Effector CD4-positive, alpha-beta T cell (primary cell): ENCODE measurements around the gene EZR.

Source experiments
- DNase-seq: peaks from one replicate; pipeline ENCODE4 v3.0.0-alpha.2; 2020
- total RNA-seq: gene quantifications from one replicate; lab custom pipeline; 2026; lab: John Stamatoyannopoulos, UW

Gene EZR
- 907 reads per million, percentile 99 among the genes with 10 or more reads in this experiment for total RNA-seq

DNA sequence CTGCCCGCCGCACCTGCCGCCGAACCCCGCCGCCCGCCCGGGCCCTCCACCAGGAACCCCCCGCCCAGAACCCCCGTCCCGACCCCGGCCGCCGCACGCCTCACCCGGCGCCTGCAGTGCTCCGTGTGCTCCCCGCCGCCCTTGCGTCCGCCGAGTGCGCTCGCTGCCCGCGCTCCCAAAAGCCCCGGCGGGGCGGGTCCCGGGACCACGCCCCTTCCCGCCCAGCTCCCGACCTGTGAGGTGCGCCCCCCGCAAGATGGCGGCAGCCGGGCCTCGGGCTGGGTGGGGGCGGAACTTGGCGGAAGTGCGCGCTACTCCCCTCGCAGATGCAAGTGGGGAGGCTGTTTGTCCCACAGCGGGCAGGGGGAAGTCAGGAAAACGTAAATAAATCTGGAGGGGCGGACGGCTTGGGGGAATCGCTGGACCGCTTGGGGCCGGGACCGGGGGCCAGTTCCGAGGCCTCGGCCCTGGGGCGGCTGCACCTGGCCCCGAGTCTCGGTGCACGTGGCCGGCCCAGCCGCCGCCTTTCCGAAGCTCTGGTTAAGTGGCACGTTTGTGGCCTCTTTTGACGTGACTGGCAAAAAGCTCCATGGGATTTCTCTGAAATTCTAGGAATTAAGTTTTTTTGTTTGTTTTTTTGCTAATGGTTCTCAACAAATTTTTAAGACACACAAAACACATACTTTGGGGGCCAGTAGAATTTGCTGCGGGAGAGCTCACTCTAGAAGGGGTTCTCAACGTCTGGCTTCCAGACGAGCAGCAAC, at the start of gene EZR:
TSS of gene EZR (minus strand) at position 156 of the 764 bp plus-strand sequence. CDS start 1,275 bp downstream, outside the sequence.
- peak; percentile 79 for DNase-seq

DNA sequence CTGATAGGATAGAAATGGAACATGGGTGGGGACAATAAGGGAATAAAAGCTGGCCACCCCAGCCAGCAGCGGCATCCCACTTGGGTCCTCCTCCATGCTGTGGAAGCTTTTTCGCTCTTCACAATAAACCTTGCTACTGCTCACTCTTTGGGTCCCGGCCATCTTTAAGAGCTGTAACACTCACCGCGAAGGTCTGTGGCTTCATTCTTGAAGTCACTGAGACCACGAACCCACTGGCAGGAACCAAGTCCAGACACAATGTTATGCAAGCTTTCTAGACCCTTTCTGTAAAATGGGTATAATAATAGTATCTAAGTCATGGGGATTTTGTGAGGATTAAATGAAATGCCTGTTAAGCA, 48.9 kb upstream of the EZR start:
- no peak for DNase-seq

DNA sequence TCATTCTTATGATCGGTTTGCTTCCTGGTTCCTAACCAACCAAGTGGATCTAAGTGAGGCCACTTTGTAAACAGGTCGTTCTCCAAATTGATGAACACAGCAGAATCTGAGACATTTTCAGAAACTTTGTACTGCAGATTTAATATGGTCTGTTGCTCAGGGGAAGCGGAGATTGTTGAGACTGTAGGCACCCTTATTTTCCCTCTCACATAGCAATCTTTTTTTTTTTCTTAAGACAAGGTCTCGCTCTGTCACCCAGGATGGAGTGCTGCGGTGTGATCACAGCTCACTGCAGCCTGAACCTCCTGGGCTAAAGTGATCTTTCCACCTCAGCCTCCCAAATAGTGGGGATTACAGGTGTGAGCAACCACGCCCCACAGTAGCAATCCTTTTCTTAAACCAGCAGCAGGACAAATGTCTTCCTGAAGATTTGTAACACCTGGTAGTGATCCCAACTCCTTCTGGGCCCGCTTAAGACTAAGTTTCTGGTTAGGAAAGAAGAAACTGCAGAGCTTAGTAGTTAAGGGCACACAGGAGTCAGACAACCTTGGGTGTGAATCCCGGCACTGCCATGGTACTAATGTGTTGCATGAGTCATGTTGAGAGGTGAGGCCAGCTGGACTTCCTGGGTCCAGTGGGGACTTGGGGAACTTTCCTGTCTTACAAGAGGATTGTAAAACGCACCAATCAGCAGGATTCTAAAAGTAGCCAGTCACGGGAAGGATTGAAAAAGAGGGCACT, 48.4 kb upstream of the EZR start:
- no peak for DNase-seq

DNA sequence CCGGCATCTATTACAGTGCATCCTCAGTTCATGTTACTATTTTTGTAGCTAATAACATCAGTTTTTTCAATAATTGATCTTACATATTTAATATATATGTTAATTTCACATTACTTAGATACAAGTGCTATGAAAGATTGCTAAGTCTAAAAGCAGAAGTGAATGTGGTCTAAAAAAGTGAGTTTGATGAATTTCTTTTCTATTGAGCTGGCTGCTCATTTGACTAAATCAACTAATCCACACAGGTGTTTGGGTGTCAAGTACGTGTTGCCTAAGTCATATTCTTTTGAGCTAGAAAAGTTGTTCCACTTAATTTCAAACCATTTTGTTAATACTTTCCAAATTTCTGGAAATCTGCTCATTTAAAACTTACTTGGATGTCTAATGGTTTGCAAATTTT, 46.6 kb upstream of the EZR start:
- no peak for DNase-seq

DNA sequence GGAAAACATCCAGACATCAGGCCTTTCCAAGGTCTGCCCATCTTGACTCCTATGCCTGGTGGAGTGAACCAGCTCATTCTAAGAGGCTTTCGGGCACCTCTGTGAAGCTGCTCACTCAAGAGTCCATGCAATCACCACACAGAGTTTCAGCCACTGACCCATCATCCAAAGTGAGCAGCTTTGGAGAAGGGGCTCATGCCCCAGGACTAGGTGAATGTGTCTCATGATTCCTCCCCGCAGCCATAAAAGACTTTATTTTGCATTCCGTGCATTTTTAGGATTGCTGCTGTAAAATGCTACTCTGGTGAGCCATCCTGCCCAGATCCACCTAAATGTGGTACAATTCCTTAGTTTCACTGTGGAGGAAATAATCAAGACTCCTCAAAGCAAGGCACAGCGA, 44.5 kb upstream of the EZR start:
- DNase-seq = no peak

DNA sequence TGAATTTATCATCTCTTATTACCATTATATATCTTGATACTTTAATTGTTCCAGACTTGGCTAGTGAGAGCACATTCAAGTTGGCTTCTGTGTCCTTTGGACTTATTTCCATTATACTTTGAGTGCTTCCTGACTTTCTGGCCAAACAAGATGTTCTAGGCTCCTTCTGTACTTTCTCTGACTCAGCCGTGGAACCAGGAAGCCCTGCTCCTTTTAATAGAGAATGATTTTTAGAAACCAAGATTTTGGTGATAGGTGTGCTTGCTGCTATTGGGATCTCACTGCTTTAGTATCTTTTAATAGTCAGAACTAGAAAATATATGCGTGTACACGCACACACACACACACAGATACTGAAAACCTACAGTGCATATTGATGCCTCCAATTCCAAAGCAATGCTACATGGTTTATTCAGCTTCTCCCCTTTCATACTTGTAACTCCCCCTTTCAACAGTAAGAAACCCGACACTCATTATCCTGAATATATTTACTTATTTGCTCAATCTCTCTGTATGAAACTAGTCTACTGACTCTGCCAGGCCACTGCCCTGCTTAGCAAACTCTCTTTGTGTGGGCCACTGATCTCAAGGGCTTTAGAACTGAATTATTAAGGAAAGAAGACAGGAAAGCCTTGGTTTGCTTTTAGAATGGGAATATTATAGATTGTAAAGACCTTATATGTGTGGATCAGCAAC, 42.7 kb upstream of the EZR start:
- no peak for DNase-seq

DNA sequence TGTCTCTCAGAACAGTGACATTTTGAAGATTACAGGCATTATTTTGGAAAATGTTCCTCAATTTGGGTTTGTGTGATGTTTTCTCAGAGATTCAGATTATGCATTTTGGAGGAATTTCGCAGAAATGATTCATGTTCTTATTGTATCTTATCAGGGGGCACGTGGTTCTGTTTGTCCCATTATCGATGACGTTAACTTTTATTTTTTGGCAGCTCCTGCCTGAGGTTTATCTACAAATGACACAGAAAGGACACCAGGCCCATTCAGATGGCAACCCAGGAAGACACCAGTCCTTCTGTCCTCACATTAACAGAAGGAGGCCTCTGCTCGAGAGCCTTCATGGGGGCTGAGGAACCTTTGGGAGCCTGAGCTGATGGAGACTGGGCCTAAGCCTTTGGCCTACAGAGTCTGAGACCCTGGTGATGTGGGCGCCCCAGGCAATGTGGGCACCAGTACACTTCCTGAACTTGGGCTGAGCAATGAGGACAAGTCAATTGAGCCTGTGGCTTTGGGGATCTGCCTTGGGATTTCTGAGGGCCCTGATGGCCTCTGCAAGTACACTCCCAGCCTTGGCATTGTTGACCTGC, 41.2 kb upstream of the EZR start:
- no peak for DNase-seq

DNA sequence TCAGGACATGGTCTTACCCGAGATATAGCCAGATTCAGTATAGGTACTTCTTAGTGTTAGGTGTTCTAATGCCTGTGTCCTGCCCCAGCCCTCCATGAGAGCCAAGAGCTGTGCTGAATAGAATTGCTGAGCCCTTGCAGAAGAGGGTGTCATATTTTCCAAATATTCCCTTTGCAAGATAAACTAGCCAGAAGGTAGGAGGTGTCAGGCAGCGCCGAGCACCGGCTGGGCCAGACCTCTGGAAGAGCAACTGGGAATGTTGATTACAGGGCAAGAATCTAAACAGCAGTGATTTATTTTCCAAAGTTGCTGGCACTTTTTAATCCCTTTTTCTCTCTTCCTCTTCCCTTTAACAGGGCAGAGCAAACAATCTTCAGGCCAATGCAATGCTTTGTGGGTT, 37.1 kb upstream of the EZR start:
- DNase-seq = no peak

DNA sequence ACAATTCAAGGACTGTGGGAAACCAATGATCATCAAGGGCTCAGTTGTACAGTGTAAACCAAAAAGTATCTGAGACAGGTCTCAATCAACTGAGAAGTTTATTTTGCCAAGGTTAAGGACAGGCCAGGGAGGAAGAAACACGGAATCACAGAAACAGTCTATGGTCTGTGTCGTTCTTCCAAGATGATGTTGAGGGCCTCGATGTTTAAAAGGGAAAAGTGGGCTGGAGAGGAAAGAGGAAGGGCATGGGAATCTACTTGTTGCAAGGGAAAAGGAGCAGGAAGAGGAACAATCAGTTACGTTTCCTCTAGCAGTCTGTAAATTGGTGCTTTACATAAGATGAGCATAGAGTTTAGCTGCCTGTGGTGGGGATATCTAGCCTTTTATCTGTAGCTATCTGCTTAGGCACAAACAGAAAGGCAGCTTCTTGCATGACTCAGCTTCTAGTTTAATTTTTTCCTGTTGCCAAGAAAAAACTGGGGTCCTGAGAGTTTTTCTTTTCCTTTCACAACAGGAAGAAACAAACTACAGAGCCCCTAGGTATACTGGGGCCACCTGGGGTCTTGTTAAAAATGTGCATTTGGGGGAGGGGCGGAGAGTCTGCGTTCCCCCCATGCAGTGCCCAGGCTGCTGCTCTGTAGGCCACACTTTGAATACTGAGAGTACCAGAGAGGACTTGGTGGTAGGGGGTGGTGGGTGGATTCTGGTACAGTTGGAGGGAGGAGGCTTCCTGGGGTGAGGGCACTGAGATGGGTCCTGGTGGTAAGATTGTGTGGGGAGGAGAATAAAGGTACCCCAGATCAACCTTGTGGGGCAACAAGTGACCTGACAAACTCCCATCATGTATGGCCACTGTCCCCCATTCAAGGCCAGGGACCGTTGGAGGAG, 35.3 kb upstream of the EZR start:
- DNase-seq = peak; percentile 31

DNA sequence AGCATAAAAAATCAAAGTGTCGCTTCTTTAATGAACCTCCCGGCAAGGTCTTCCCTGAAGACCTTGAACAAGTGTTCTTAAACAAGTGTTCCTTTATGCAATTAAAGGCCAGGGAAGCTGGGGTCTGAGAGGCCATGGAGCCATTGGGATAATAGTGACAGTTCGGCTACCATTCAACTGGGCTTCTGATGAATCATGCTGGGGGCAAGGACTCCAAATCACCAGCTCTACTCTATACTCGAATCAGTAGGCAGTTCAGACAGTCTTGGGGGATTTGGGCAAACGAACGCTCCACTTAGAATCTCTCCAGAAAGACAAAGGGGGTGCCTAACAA, 34.7 kb upstream of the EZR start:
- DNase-seq = no peak

DNA sequence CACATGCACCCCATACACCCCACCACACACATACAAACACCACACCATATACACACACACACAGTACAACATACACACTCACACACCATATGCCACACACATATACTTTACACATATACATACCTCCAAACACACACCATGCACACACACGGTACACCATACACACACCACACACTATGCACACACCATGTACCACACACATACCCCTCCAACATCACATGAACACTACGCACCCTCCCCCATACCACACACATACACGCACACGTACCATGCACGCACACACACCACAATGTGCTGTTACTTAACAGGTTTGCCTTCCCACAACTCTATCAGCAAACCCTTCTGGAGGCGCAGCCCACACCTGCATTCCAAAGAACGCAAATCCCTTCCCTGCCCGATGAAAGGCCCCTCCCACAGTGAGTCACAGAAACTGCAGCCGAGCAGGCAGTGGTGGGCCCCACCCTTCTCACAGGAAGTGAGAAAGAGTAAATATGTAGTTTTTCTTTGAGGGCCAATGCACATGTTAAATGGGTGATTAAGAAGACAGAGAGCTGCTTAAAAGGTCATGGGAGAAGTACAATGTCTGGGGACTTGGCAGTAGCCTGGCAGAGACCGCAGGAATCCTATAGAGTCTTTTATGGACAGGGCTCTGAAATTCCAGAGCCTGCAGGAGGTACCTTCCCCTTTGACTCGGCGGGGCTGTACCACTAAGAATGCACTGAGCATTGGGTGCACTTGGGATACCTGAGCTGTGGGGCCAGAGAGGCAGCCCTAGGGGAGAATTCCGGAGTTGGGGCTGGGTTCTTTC, 34.1 kb upstream of the EZR start:
- DNase-seq = peak; percentile 86

DNA sequence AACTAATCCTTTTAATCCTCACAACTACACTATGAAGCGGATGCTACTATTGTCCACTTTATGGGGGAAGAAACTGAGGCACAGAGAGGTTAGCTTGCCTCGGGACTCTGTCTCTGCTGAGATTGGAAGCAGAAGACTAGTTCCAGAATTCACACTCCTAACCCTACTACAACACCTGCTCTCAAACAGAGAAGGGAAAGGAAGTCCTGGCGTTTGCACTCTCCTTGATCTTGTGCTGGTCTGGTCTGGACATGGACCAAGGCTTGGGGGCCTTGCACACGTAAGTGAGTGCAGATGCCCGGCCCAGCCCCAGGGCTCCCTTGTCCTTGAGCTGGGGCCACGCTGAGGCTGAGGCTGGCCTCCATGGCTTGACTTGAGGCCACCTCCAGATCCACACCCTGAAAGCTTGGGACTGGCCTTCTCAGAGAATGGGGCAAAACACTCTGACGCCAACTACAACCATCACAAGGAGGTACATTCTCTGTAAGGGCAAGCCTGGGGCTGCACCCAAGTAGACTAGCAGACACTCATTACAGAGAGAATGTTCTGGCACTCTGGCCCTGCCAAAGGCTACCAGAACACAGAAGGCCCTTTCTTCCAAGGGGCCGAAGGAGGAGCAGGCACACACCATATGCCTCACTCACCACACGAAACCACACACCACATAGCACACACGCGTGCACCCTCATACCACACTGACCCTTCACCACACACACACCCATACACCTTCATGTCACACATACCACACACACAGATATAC, 33.3 kb upstream of the EZR start:
- no peak for DNase-seq

DNA sequence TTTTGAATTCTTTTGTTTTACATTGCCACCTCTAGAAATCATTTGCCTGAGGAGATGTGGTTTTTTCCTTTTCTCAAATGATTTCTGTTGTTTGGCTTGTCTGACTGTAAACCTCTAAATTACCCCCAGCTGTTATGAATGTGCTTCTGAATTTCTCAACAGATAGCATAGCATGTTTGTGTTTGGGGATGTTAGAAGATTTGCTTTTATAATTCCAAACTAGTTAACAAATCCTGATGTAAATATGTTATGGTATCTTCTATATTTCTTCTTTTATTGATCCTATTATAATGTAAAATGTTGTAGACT, 31.6 kb upstream of the EZR start:
- no peak for DNase-seq

DNA sequence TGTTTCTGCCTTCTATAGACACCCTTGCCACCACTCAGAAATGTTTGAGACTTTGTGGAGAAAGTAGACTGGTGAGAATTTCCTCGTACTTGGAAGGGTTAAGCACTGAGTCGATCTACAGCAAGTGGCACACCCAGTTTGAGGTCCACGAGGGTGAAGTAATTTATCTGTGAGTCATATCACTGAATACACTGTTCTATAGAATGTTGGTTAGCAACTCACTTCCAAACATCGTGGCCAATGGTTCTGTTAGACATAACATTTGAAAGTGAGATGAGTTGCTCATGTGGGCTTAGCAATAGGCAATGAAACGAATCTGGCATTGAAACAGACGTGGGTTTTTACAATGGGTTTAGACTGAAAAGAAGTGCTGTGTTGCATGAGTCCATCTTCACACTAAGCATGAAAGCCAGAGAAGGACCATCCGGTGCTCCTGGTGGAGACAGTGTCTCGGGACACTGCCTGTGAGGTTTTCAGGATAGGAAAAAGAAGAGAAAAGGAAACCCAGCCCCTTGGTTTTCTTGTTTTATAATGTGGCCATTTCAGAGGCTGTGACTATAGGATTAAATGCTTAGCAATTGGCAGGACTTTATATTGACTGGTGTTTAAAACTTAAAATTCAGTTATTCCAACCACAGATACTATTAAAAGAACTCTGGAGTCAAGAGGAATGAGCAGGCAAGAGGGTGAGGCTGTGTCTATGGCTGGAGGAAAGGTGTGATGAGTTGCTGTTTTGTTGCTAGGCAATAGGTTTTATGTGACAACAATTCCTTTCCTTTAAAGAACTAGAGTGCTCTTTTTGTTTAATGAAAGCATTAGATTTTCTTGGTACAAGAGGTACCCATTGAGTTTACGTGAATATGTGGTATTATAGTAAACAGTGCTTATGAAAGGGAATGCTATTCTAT, 31.0 kb upstream of the EZR start:
- peak; percentile 65 for DNase-seq

DNA sequence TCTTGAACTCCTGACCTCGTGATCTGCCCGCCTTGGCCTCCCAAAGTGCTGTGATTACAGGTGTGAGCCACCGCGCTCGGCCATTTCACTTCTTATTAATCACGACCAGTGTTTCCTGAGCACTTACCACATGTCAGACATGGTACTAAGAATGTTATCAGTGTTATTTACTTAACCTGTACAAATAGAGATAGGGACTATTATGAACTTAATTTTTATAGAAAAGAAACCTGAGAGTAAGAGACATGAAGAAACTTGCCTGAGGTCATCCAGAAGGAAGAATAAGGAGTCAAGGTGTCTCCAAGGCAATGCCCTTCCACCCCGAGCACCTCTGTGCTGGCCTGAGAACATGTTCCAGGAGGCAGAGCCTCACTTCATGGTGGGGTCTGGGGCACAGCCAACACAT, 29.3 kb upstream of the EZR start:
- no peak for DNase-seq

DNA sequence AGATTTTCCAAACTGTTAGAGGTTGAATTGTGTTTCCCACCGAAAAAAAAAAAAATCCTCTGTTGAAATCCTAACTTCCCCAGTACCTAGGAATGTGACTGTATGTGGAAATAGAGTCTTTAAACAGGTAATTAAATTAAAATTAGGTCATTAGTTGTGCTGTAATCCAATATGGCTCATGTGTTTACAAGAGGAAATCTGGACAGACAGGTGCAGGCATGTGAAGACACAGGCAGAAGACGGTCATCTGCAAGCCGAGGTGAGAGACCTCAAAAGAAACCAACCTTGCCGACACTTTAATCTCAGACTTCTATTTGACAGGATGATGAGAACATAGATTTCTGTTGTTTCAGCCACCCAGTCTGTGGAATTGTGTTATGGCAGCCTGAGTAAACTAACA, 28.6 kb upstream of the EZR start:
- DNase-seq = no peak

DNA sequence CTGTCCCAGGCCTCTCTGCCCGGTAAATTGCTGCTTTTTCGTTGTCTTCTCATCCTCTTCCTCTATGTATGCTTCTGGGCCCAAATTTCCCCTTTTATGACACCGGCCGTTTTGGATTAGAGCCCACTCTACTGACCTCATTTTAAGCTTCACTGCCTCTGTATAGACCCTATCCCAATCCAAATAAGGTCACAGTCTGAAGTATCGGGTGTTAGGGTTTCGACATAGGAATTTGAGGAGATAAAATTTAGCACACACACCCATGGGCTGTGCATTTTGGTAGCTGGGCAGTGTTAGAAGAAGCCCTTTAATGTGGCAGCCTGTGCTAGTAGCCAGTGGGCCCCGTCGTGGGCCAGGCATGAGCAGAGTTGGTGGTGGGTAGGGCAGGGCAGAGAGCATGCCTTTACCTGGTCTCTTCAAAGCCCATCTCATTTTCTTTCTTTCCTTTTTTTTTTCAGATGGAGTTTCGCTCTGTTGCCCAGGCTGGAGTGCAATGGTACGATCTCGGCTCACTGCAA, 27.9 kb upstream of the EZR start:
- no peak for DNase-seq

DNA sequence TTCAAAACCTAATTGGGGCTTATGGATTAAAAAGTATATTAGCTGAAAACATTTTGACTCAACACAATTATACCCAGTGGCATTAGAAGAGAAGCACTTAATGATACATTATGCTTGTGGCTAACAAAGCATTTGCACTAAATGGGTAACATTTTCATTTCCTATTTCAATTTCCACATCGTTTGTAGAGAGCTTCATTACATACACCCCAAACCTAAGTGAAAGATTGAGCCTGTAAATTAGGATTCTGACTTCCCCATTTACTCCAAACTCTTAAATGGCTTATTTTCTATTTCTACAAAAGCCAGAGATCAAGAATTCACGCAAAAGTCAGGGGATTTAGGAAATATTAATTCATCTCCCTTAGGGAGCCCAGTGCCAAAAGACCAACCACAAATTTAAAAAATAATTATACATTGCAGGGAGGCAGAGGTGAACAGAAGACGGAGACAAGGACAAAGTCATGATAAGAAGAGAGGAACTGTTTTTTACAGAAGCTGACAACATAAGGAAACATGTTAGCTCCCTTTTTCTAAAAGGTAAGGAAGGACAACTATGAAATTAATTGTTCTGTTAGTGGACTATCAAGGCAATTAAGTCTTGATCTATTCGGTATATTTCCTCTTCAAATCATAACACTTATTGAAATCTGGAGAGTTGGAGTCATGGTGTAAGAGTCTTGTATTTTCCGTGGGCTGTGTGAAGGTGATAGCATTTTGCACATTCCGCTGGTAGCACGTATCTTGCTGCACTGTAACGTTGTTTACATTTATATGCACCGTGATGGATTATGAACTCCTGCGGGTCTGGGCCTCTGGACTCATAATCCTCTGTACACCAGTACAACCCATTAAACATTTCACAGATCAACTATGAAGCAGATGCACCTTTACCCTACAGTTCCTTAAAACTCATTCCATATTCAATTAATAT, 24.8 kb upstream of the EZR start:
- no peak for DNase-seq
